Coronary artery (tissue), 2 donors: ENCODE data around the gene RUNX2.

Experiments
- DNase-seq: peaks from one replicate; pipeline ENCODE4 v3.0.0-alpha.2; 2017; ENCODE audit warnings: low spot score
- H3K27ac ChIP-seq, 2 donors: fragments of 200-600 bp; sonication (generic); one replicate each; pipeline ENCODE4 v1.5.1; 2016 to 2019
- H3K4me3 ChIP-seq: fragments of 200-600 bp; sonication (generic); 2 replicates; pipeline ENCODE4 v1.5.1; 2016; ENCODE audit warnings: mild to moderate bottlenecking, moderate library complexity
- TF ChIP-seq, protein P1 (sequence below): fragments of 200-600 bp; sonication (generic); IDR thresholded peaks from one replicate; pipeline ENCODE4 v1.5.1; 2019; ENCODE audit warnings: antibody characterized with exemption

RUNX2 gene

DNA sequence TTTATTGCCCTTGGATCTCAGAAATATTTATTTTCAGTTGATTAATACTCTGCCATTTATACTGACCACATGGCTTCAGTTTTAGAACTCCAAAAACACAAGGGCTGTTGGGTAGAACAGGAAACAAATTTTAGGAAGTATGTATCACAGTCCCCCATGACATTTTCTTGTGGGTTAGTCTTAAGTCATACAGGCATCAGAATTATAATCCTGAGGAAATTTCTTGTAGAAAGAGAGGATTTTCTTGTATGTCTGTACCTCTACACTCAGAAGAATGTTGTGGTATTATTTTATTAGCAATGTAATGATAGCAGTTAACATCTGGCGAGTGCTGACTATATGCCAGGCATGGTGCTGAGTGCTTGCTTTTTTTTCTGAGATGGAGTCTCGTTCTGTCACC is 384.7 kb downstream of the RUNX2 start:
- H3K27ac ChIP-seq = no peak overlapping the region
- TF ChIP-seq, protein P1, sequence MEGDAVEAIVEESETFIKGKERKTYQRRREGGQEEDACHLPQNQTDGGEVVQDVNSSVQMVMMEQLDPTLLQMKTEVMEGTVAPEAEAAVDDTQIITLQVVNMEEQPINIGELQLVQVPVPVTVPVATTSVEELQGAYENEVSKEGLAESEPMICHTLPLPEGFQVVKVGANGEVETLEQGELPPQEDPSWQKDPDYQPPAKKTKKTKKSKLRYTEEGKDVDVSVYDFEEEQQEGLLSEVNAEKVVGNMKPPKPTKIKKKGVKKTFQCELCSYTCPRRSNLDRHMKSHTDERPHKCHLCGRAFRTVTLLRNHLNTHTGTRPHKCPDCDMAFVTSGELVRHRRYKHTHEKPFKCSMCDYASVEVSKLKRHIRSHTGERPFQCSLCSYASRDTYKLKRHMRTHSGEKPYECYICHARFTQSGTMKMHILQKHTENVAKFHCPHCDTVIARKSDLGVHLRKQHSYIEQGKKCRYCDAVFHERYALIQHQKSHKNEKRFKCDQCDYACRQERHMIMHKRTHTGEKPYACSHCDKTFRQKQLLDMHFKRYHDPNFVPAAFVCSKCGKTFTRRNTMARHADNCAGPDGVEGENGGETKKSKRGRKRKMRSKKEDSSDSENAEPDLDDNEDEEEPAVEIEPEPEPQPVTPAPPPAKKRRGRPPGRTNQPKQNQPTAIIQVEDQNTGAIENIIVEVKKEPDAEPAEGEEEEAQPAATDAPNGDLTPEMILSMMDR = no peak
- DNase-seq = no peak
- no peak overlapping the region for H3K4me3 ChIP-seq
